Stimulated activated naive CD4-positive, alpha-beta T cell treated with Interleukin-2 at 50 U/mL for 16 hours (primary cell): ENCODE results near the gene DUOX1.
"Not testable (repeated sequence)": the region's sequence is repeated elsewhere in the genome, so short reads cannot be mapped to it uniquely, and the experiment has no call there.

ENCODE experiments used
- DNase-seq: peaks from one replicate; lab custom pipeline; 2025; lab: John Stamatoyannopoulos, UW

The DUOX1 gene

GRCh38 chr15:45129651-45130129 lies at the start of gene DUOX1, which contains the start of gene DUOXA1:
Gene DUOX1 (plus strand): TSS chr15:45129994. CDS start chr15:45131967, 1,973 bp downstream.
Gene DUOXA1 (minus strand): TSS chr15:45129879. CDS start chr15:45123014, 6,865 bp downstream.
- DNase-seq, result peak; percentile 9

- not testable (repeated sequence) for DNase-seq
Observed at GRCh38 chr15:45080593-45080992, 49.2 kb upstream of the DUOX1 start.

GRCh38 chr15:45082412-45082811 lies 47.4 kb upstream of the DUOX1 start:
- not testable (repeated sequence) for DNase-seq

GRCh38 chr15:45083223-45083622 lies 46.6 kb upstream of the DUOX1 start:
- DNase-seq, result no peak

- no peak for DNase-seq
Observed at GRCh38 chr15:45084163-45084562, 45.6 kb upstream of the DUOX1 start.

- DNase-seq, result no peak
Observed at GRCh38 chr15:45087513-45087912, 42.3 kb upstream of the DUOX1 start.

- no peak for DNase-seq
Observed at GRCh38 chr15:45088801-45089711, 40.7 kb upstream of the DUOX1 start.

- DNase-seq, result no peak
Observed at GRCh38 chr15:45089712-45090373, 40.0 kb upstream of the DUOX1 start.

- DNase-seq, result no peak
Observed at GRCh38 chr15:45091161-45091560, 38.6 kb upstream of the DUOX1 start.

GRCh38 chr15:45091576-45091975 lies 38.2 kb upstream of the DUOX1 start:
- no peak for DNase-seq

GRCh38 chr15:45093013-45093412 lies 36.8 kb upstream of the DUOX1 start:
- DNase-seq, result no peak

GRCh38 chr15:45093622-45094357 lies 36.0 kb upstream of the DUOX1 start:
- DNase-seq, result no peak

GRCh38 chr15:45094358-45094730 lies 35.5 kb upstream of the DUOX1 start:
- no peak for DNase-seq

GRCh38 chr15:45095661-45096060 lies 34.1 kb upstream of the DUOX1 start:
- no peak for DNase-seq

- no peak for DNase-seq
Observed at GRCh38 chr15:45097466-45097865, 32.3 kb upstream of the DUOX1 start.

- no peak for DNase-seq
Observed at GRCh38 chr15:45099549-45100165, 30.1 kb upstream of the DUOX1 start.

GRCh38 chr15:45100884-45101625 lies 28.7 kb upstream of the DUOX1 start:
- no peak for DNase-seq

GRCh38 chr15:45101749-45102148 lies 28.0 kb upstream of the DUOX1 start:
- no peak for DNase-seq

- no peak for DNase-seq
Observed at GRCh38 chr15:45102226-45102625, 27.6 kb upstream of the DUOX1 start.

- not testable (repeated sequence) for DNase-seq
Observed at GRCh38 chr15:45104170-45104569, 25.6 kb upstream of the DUOX1 start.

GRCh38 chr15:45105586-45105985 lies 24.2 kb upstream of the DUOX1 start:
- no peak for DNase-seq
